Measurements from ENCODE around the gene SMARCD3.
A peak's percentile ranks its signal among the peaks of the same experiment; 100 is the strongest.

The SMARCD3 gene

DNA sequence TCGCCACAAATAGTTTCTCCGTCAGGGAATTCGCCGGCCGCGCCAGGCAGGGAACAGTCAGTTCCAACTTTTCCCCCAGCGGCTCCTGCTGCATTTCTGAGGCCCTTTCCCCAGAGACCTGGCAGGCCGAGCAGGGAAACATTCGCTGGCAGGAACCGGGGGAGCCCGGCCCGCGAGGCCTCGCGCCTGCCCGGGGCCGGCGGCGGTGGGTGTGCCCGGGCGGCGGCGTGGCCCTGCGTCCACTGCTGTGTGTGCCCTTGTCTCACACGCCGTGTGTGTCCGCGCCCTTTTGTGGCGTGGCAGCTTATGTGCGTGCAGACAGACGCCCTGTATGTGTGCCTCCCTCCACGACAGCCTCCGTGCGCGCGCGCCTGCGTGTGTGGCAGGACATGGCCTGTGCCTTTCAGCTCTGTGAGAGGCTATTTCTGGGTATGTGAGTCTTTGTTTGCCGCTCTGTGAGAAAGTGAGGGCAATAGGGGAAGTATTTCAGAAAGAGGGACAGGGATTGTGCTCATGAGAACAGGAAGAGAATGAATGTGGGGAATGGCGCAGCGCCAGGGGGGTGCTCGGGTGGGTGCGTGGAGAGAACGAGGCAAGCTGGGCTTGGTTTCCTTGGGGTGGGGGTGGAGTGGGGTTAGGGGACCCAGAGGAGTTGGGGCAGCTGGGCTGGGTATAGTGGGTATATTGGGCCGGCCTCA lies 689 bp upstream of the SMARCD3 start:
- TF ChIP-seq, protein P1, sequence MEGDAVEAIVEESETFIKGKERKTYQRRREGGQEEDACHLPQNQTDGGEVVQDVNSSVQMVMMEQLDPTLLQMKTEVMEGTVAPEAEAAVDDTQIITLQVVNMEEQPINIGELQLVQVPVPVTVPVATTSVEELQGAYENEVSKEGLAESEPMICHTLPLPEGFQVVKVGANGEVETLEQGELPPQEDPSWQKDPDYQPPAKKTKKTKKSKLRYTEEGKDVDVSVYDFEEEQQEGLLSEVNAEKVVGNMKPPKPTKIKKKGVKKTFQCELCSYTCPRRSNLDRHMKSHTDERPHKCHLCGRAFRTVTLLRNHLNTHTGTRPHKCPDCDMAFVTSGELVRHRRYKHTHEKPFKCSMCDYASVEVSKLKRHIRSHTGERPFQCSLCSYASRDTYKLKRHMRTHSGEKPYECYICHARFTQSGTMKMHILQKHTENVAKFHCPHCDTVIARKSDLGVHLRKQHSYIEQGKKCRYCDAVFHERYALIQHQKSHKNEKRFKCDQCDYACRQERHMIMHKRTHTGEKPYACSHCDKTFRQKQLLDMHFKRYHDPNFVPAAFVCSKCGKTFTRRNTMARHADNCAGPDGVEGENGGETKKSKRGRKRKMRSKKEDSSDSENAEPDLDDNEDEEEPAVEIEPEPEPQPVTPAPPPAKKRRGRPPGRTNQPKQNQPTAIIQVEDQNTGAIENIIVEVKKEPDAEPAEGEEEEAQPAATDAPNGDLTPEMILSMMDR (conservative IDR thresholded peaks at IDR 0.05; ENCODE audit: low read depth, low read length) = no peak
- H3K4me3 ChIP-seq (ENCODE audit: low read length) = peak overlapping the region; percentile 29
- no peak for DNase-seq (ENCODE audit: low read depth)

DNA sequence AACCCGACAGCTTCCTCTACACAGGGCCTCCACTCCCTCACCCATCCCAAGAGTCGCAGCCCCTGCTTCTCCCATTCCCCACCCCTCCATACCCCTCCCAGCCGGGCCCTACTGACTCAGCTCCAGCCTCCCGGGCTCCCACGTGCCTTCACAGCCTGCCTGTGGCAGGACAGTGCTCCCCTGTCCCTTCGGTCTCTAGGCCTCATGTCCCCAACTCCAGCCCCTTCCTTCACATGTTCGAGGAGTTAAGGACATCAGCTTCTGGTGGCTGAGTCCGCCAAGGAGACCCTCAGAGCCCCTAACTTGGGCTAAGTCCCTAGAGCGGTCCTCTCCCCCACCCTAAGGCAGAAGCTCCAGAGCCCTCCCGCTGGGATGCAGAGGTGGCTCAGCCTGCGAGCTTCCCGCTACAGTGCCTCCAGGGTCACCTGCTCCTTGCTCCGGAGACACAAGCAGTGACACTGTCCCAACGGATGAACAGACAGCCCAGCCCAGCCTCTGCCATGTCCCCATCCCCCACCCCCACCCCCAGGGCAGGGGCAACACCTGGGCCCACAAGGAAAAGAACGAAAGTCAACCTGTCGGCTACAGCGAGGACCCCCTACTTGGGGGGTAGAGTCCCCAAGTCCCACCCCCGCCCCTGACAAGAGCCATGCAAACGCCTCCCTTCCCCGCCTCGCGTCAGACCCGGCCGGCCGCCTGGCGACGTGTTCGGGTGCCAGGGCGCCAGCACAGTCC lies 716 bp downstream of the SMARCD3 start:
- no peak for DNase-seq (ENCODE audit: low read depth)
- TF ChIP-seq, protein P1 (conservative IDR thresholded peaks at IDR 0.05; ENCODE audit: low read depth, low read length) = no peak

DNA sequence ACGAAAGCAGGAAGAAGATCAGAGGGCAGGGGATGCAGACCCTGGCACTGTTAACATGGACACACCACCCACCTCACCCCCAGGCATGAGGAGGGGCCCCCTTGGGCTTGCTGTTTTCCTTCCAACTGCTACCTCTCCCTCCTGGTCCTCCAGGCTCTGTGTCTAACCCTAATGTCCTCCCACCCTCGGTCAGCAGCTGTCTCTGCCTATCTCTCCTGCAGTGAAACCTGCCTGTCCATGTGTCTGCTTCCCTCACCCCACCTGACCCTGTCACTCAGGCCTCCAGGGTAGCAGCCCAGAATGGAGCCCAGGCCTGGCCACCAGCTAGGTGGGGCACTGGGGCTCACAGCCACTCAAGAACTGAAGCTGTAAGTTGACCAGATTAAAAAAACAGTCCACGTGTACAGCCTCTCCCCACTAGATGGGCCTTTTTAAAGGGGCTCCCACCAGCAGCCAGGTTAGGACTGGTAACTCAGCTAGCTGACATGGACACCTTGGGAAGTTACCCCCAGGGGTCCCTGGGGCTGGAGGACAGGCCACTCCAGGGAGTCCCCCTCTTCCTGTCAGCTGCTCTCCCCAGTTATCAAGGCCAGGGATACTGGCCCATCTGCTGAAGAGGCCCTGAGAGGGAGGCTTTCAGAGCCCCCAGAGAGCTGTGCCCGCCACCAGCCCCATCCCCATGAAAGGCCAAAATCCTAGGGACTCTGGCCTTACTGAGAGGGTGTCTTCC lies 1.5 kb downstream of the SMARCD3 start:
- peak overlapping the region; percentile 69 for H3K4me3 ChIP-seq (ENCODE audit: low read length)
- TF ChIP-seq, protein P1 (conservative IDR thresholded peaks at IDR 0.05; ENCODE audit: low read depth, low read length) = no peak
- DNase-seq (ENCODE audit: low read depth) = no peak

More for the DNA sequence above, 716 bp downstream of the SMARCD3 start:
- H3K4me3 ChIP-seq (ENCODE audit: low read length) = peak overlapping the region; percentile 69

DNA sequence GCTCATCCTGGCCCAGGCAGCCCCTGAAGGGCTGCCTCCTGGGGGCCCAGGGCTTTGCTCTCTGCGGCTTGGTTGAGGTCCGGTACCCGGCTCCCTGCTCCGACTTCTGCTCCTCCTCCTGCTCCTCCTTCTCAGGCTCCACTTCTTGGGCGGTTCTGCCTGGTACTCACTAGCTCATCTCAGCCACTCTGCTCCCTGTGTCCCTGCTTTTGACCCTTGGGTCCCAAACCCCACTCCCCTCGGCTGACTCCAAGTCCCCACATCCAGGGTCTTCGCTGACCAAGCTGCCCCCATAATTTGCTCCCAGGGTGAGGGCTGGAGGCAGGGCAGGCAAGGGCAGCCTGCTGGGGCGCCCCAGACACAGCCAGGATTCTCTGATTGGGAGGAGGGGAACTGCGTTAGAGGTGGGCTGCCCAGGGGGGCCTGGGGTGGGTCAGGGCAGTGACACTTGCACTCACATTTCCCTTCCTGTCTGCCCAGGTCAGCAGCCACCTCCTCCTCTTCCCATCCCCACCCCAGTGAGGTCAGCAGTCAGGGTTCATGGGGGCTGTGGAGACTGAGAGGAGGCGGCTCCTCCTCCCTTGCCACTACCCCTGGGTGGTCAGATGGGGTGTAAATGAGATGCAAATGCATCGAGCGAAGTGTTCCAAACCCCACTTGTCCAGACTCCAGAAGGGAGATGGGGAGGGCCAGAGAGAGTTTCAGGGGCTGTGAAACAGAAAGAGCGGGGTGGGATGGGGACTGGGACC lies 2.2 kb downstream of the SMARCD3 start:
- DNase-seq (ENCODE audit: low read depth) = no peak
- TF ChIP-seq, protein P1 (conservative IDR thresholded peaks at IDR 0.05; ENCODE audit: low read depth, low read length) = no peak
- no peak overlapping the region for H3K4me3 ChIP-seq (ENCODE audit: low read length)

DNA sequence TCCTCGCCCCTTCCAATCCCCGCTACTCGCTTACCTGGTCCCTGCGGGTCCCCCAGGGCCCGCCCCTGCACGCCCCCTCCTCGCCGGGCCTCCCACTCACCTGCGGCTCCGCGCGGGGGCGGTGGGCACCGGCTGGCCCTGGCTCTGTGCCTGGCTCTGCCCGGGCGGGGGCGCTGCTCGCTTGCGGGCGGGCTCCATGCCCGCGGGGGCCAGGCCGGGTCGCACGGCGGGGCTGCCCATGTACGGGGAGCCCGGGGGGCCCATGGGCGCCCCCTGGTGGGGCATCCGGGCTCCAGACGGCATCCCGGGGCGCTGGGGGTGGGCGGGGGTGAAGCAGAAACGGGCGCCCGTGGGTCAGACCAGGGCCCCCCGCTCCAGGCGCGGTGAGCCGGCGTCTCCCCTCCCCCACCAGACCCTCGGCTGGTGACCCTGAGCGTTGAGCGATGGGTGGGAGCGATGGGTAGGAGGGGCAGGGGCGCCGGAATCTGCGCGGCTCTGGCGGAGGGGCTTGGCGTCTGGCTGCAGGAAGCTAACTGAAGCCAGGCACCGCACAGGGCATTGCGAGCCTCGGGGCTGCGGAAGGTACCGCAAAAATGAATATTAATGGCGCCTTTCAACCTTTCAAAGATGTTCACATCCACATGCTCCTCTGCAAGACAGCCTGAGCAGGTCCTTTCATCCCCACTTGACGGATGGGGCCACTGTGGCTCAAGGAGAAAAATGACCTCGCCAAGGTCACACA lies 3.0 kb downstream of the SMARCD3 start:
- H3K4me3 ChIP-seq (ENCODE audit: low read length) = peak overlapping the region; percentile 41
- no peak for DNase-seq (ENCODE audit: low read depth)
- TF ChIP-seq, protein P1 (conservative IDR thresholded peaks at IDR 0.05; ENCODE audit: low read depth, low read length) = peak; percentile 47

DNA sequence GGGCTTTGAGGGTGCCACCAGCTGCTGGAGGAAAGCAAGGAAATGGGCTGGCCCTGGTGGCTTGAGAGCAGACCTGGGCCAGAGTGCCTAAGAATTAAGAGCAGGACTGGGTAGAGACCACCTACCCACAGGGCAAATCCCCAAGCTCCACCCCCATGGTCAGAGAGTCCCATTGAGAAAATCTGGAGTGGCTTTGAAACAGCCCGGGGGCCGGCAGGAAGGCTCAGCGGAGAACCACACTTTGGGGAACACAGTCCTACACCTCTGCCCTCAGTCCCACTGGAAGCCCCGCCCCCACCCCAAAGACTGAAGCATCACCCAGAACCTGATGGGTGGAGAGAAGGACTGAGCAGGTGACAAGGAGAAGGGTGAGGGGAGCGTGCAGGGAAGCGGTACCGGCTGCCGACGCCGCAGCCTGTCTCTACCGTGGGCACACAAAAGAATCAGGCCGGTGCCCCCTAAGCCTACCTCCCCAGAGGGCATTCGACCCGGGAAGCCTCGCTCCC lies 3.6 kb downstream of the SMARCD3 start:
- TF ChIP-seq, protein P1 (conservative IDR thresholded peaks at IDR 0.05; ENCODE audit: low read depth, low read length) = no peak
- no peak for DNase-seq (ENCODE audit: low read depth)
- peak overlapping the region; percentile 41 for H3K4me3 ChIP-seq (ENCODE audit: low read length)
